T-helper 17 cell (primary cell): ENCODE results near the gene MAP4K4. TPM values are rescaled to one million over a fixed set of nuclear protein-coding genes. Genes with fewer than 3 reads are reported as not detected.

Experiments
- ATAC-seq: fragments of 150-1000 bp; cut with Tn5 transposase; 2 replicates; pipeline ENCODE4 v1.10.0; 2021; ENCODE audit warnings: mild to moderate bottlenecking, moderate library complexity
- DNase-seq, 3 donors: peaks; one replicate each; pipeline versions ENCODE4 v3.0.0 to v3.0.0-alpha.2; 2020 to 2021
- H3K9me3 ChIP-seq: one replicate; pipeline ENCODE4 v1.7.0; 2013; ENCODE audit warnings: low read length, mild to moderate bottlenecking; ENCODE audit not compliant: control insufficient read depth, poor library complexity, severe bottlenecking
- H3K27ac Mint-ChIP-seq: one replicate; pipeline ENCODE4 v1.8.0; 2022; ENCODE audit warnings: mild to moderate bottlenecking, moderate library complexity, mixed read lengths
- H3K27me3 Mint-ChIP-seq: one replicate; pipeline ENCODE4 v1.8.0; 2022; ENCODE audit warnings: mixed read lengths
- H3K36me3 Mint-ChIP-seq: one replicate; pipeline ENCODE4 v1.8.0; 2022; ENCODE audit warnings: low read depth, mixed read lengths
- H3K4me1 Mint-ChIP-seq: one replicate; pipeline ENCODE4 v1.8.0; 2022; ENCODE audit warnings: mild to moderate bottlenecking, mixed read lengths
- H3K4me3 Mint-ChIP-seq: one replicate; pipeline ENCODE4 v1.8.0; 2022; ENCODE audit warnings: mild to moderate bottlenecking, moderate library complexity, mixed read lengths
- total RNA-seq, 4 donors: library from RNA in 2 of 4; stranded (reverse) in 2 of 4; gene quantifications; one replicate each; pipeline ENCODE4 v1.2.3 and lab custom pipeline; 2022 to 2026

The MAP4K4 gene
- total RNA-seq, 2 donors from 2014 or later, result 98.1 to 102 TPM

DNA sequence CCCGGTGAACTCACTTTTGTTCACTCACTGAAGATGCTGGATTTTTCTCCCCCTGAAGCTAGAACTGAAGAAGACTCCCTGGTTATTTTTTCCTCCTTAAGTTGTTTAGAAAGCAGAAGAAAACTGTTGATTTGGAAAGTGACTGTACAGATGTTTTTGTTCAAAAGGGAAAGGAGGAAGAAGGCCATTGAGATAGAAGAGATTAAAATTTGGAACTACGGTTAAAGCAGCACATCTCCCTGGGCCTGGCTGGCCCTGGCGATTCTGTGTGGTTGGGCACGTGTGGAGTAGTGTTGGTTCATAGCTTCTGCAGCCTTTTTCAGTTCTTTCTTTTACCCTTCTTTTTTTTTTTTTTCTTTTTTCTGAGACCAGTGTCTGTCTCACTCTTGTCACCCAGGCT is 109.2 kb downstream of the MAP4K4 start:
- Mint-ChIP-seq H3K27me3 (no peaks in the 10 kb centered on the region), H3K27ac (peak overlapping the region; percentile 56), H3K4me1 (peaks cover 42% of the 10 kb centered on the region), H3K4me3 (no peak overlapping the region), H3K36me3 (peaks cover 3% of the 10 kb centered on the region)
- ATAC-seq (no peak), DNase-seq (no peak)
- H3K9me3 ChIP-seq, result no peaks in the 10 kb centered on the region

DNA sequence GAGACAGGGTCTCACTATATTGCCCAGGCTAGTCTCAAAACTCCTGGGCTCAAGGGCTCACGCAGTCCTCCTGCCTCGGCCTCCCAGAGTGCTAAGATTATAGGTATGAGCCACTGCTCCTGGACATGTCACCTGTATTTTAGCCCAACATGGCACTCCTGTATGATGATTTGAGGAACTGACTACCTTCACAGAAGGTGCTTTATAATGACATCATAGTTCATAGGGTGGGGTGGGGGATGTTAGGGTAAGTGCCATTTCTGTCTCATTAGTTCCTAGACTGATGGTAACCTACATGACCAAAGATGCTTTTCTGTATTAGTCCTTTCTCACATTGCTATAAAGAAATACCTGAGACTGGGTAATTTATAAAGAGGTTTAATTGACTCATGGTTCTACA is 109.7 kb downstream of the MAP4K4 start:
- Mint-ChIP-seq H3K4me3 (no peak overlapping the region), H3K27ac (peak overlapping the region; percentile 56)

DNA sequence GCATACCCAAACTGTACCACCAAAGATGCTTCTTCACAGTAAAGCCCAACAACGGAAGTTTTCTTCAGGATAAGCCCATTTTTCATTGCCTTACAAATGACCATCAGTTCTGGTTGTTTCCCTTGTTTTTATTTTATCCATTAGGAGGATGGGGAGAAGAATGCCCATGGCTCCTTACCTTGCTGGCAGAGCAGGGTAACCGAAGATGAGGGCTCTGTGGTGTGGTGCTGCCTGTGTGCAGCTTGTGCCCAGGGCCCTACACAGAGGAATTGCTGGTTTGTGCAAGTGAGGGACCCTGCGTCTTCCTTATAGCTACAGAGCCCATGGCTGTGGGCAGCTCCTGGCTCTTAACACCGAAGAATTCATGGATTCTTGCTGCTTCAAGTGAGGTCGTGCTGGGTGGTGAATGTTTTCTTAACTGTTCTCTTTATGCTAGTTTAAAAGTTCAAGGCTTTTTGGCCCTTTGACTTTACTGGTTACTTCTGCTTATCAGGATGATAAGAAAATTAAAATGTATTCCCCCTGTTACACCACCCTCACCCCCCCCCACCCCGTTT is 110.6 kb downstream of the MAP4K4 start:
- Mint-ChIP-seq H3K4me3 (no peak overlapping the region), H3K27ac (no peak overlapping the region), H3K27me3 (no peaks in the 10 kb centered on the region), H3K4me1 (peaks cover 33% of the 10 kb centered on the region), H3K36me3 (no peaks in the 10 kb centered on the region)
- DNase-seq, result no peak
- H3K9me3 ChIP-seq, result no peaks in the 10 kb centered on the region
- ATAC-seq, result no peak

More for the DNA sequence above, 109.7 kb downstream of the MAP4K4 start:
- ATAC-seq, result no peak
- no peaks in the 10 kb centered on the region for H3K27me3 Mint-ChIP-seq
- peaks cover 3% of the 10 kb centered on the region for H3K36me3 Mint-ChIP-seq
- no peaks in the 10 kb centered on the region for H3K9me3 ChIP-seq
- peaks cover 40% of the 10 kb centered on the region for H3K4me1 Mint-ChIP-seq
- no peak for DNase-seq

DNA sequence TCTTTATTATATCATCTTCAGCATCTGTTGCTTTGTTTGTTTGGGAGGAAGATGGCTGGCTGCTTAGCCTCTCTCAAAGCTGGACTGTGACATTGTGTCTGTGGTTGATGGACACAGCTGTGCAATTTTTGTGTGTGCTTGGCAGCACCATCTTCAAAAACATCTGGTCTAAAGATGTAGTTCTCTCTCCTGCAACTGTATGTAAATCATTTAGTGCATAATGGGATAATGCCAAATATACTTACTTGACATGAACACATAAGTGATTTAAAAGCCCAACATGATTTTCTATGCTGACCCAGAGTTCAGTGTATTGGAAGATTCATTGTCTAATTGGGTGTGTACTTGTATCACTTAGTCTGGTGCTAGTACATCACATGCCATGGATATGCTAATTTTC is 112.2 kb downstream of the MAP4K4 start:
- peak overlapping the region; percentile 21 for H3K27ac Mint-ChIP-seq
- no peaks in the 10 kb centered on the region for H3K27me3 Mint-ChIP-seq
- no peak for DNase-seq
- no peak overlapping the region for H3K4me3 Mint-ChIP-seq
- peaks cover 41% of the 10 kb centered on the region for H3K4me1 Mint-ChIP-seq
- ATAC-seq, result no peak
- no peaks in the 10 kb centered on the region for H3K36me3 Mint-ChIP-seq
- H3K9me3 ChIP-seq, result peaks cover 2% of the 10 kb centered on the region

DNA sequence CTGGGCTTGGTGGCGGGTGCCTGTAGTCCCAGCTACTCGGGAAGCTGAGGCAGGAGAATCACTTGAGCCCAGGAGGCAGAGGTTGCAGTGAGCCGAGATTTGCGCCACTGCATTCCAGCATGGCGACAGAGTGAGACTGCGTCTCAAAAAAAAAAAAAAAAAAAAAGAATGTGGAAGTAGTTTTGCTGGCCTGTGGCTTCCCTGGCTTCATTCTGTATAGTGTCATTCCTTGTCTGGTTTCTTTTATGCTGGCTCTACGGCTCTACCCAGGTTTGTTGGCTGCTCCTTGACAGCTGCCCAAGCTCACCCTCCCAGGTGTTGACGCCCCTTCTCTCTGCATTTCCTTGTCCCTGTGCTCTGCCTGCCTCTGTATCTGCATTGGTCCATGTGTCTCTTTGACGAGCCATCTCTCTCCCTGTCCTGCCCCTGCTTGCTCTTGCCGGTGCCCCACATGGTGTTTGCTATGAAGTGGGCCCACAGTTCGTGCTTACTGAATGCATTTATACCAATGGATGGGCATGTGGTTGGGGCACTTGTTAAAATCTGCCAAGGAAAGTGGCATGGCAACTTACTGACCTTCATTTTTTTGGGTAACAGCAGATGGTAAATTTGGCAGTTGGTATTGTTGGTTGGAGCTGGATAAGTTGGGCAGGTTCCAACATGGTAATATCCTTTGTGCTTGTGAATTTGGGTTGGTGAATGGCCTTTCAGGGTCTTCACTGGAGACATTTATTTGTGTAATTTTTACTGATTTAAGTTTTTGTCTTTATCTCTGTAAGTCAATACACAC is 113.9 kb downstream of the MAP4K4 start:
- Mint-ChIP-seq H3K27me3 (no peaks in the 10 kb centered on the region), H3K27ac (peak overlapping the region; percentile 60), H3K4me3 (no peak overlapping the region), H3K4me1 (peaks cover 39% of the 10 kb centered on the region), H3K36me3 (no peaks in the 10 kb centered on the region)
- H3K9me3 ChIP-seq, result peaks cover 2% of the 10 kb centered on the region
- no peak for DNase-seq
- ATAC-seq, result no peak

DNA sequence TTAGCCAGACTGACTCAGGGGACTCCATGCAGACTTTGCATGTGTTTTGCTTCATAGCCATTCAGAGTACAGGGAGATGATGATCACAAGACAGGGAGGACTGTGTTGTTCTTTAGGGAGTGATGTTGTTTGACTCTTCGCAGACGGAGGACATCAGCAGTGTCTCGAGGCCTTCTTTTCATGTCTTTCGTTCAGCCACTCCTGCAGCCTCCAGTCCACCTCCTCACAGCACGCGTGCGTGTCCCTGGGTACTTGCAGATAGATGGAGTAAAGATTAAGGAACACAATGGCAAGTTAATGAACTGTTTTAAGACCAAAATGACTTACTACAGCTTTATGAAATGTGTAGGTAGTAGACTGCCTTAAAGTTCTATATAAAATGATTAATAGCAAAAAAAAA is 114.7 kb downstream of the MAP4K4 start:
- Mint-ChIP-seq H3K27ac (no peak overlapping the region), H3K4me3 (no peak overlapping the region), H3K4me1 (peaks cover 43% of the 10 kb centered on the region), H3K36me3 (no peaks in the 10 kb centered on the region), H3K27me3 (no peaks in the 10 kb centered on the region)
- H3K9me3 ChIP-seq, result peaks cover 2% of the 10 kb centered on the region
- no peak for DNase-seq
- ATAC-seq, result no peak

DNA sequence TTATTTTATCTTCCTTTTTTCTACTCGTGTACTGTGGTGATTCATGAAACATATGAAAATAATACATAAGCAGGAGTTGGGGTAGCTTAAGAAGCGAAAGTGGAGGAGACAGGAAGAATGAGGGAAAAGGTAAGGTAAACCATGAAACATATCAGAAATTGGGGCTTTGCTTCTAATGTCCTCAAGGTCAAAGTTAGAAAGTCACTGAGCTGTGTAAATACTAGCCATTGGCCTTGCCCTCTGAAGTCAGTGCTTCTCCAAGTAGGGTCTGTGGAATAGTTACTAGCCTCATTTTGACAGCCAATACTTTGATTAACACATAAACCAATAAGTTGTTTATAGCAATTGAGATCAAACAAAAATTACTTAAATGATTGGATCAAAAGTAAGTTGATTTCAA is 117.2 kb downstream of the MAP4K4 start:
- ATAC-seq (no peak), DNase-seq (no peak)
- peaks cover 53% of the 10 kb centered on the region for H3K4me1 Mint-ChIP-seq
- H3K27ac Mint-ChIP-seq, result peak overlapping the region; percentile 51
- H3K4me3 Mint-ChIP-seq, result no peak overlapping the region
- H3K9me3 ChIP-seq, result peaks cover 2% of the 10 kb centered on the region
- no peaks in the 10 kb centered on the region for H3K36me3 Mint-ChIP-seq
- H3K27me3 Mint-ChIP-seq, result no peaks in the 10 kb centered on the region

DNA sequence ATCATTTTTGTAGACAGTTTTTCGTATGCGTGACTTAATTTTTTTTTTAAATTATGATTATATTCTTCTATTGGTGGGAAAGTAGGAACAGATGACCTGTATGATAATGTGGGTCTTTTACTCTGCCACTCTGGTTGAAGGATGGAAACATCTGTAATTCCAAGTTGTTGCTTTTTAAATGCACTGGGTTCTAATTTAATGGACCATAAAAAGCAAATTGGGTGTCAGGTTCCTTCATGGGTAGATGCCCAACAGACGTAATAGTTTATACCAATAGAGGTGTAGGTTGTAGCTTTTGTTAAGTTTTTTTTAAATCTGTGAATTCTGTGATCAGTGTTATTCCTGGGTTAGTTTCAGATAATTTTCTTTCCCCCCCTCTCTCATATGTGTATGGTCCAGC is 117.6 kb downstream of the MAP4K4 start:
- H3K4me1 Mint-ChIP-seq, result peaks cover 53% of the 10 kb centered on the region
- H3K36me3 Mint-ChIP-seq, result no peaks in the 10 kb centered on the region
- H3K4me3 Mint-ChIP-seq, result no peak overlapping the region
- peaks cover 2% of the 10 kb centered on the region for H3K9me3 ChIP-seq
- no peak overlapping the region for H3K27ac Mint-ChIP-seq
- ATAC-seq, result no peak
- H3K27me3 Mint-ChIP-seq, result no peaks in the 10 kb centered on the region
- DNase-seq, result no peak

DNA sequence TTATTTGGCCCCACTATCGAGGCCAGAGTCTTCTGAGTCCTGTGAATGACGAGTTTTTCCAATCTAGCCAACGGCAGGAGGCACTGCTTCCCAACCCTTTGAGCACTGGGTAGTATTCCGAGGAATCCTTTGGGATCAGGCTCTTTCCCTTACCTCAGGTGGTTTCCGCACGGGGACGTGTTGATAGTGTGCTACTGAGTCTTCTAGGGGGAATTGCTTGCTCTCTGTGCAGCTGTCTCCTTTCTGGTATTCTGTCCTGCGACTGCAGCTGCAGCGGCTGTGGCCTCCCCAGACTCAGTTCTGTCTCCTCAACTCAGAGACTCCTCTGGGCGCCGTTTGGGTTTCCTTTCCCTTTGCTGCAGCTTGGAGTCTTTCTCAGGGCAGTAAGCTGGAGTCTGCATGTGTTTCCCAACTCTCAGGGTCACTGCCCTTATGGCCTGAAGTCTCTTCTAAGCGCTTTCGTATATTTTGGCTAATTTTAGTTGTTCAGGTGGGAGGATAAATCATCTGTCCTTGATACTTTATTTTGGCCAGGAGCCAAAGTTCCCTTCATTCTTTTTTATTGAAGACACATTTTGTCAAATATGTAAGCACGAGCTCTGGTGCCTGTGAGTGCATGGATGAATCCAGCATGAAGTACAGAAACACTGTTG is 118.4 kb downstream of the MAP4K4 start:
- H3K27me3 Mint-ChIP-seq, result no peaks in the 10 kb centered on the region
- no peaks in the 10 kb centered on the region for H3K36me3 Mint-ChIP-seq
- peaks cover 2% of the 10 kb centered on the region for H3K9me3 ChIP-seq
- H3K4me3 Mint-ChIP-seq, result no peak overlapping the region
- no peak for ATAC-seq
- peak overlapping the region; percentile 48 for H3K27ac Mint-ChIP-seq
- no peak for DNase-seq
- peaks cover 53% of the 10 kb centered on the region for H3K4me1 Mint-ChIP-seq

DNA sequence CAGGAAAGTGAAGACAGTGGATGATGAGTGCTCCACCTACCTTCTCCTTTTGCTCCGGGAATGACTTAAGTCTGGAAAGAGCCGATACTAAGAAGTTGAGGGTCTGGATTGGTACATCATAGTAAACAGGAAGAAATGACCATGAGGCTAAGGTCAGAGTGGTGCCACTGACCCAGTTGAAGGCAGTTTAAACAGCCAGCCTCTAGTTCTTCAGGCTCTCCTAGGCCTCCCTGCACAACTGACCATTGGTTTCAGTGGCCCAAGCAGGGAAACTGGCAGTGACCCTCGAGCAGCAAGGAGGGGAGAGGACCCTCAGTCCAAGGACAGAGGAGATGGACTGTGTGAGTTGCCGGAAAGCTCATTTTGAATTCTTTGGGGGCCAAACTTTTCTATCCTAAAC is 119.1 kb downstream of the MAP4K4 start:
- peak overlapping the region; percentile 48 for H3K27ac Mint-ChIP-seq
- no peak for ATAC-seq
- H3K9me3 ChIP-seq, result peaks cover 2% of the 10 kb centered on the region
- H3K27me3 Mint-ChIP-seq, result no peaks in the 10 kb centered on the region
- peaks cover 50% of the 10 kb centered on the region for H3K4me1 Mint-ChIP-seq
- H3K4me3 Mint-ChIP-seq, result no peak overlapping the region
- DNase-seq, result no peak
- no peaks in the 10 kb centered on the region for H3K36me3 Mint-ChIP-seq

DNA sequence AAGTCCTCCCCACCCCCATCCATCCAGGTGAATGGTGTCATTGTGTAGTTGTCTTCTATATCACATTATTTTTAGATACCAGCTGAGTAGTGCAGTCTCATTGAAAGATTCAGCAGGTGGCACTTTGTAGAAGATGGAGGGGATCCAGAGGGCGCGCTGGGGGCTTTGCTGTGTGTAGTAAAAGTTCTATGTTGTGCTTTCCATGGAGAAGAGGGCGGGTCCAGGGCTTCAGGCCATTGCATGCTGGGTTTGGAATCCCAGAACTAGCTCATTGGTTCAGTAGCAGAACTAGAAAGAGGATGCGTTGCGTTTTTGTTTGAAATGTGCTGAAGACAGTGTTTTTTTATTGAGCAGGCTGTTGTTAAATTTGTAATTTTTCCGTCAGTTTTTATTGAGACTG is 120.0 kb downstream of the MAP4K4 start:
- Mint-ChIP-seq H3K36me3 (no peaks in the 10 kb centered on the region), H3K4me3 (no peak overlapping the region), H3K4me1 (peaks cover 46% of the 10 kb centered on the region), H3K27me3 (no peaks in the 10 kb centered on the region), H3K27ac (no peak overlapping the region)
- DNase-seq, result no peak
- no peak for ATAC-seq
- H3K9me3 ChIP-seq, result peaks cover 2% of the 10 kb centered on the region

DNA sequence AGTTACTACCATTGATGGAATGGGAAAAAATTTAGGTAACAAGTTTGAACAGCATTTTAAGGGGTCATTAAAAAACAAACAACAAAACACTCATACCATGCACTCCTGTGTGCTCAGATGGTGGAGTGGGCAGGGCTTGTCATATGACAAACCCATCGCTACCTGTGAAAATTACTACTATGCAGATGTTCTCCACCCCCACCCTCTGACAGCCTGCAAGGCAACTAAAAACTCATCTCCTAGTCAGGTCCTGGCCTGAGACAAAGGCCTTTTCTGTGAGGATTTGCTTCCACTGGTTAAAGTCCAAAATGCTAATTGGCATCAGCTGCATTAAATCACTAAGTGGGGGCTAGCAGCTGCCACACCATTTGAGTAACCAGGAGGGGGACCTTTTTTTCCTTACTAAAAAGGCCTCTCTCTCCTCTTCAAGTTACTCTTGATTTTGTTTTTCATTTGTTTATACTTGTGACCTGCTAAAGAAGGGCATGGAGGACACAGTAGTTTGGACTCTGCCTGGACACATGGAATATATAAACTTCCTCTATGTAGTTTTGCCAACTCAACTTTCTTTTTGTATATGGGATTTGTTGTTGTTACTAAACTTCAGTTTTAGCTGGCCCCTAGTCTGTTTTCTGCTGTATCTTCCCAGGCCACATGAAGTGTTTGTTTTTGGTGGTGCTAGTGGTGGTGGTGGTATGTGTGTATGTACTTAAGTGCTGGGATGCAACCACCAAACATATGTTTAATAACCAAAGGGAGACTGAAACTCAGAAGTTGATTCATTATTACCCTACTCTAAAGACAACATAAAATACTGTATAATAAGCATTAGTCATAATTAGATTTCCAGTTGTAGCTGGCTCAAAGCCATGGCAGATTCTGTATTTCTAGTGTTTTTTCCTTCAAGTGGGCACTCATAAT is 121.3 kb downstream of the MAP4K4 start:
- no peaks in the 10 kb centered on the region for H3K27me3 Mint-ChIP-seq
- H3K9me3 ChIP-seq, result peaks cover 2% of the 10 kb centered on the region
- H3K4me3 Mint-ChIP-seq, result no peak overlapping the region
- peak overlapping the region; percentile 90 for H3K27ac Mint-ChIP-seq
- no peak for DNase-seq
- no peaks in the 10 kb centered on the region for H3K36me3 Mint-ChIP-seq
- H3K4me1 Mint-ChIP-seq, result peaks cover 54% of the 10 kb centered on the region
- ATAC-seq, result no peak

DNA sequence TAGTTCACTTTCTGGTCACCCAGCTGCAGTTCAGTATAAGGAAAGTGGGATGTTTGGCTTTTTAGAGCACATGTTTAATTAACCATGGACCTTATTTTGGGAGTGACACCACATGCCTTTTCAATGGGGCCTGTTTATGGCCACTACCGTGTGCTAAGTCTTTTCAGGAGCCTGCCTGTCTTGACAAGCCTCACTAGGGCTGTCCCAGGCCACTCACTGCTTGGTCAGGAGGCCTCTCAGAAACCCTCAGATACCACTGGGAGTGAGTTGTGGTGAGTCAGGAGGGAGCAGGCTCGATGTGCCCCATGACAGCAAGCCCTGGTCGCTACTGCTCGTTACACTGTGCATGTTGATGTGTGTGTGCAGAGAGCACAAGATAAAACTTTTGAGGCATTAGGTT is 123.0 kb downstream of the MAP4K4 start:
- H3K4me1 Mint-ChIP-seq, result peaks cover 45% of the 10 kb centered on the region
- no peak overlapping the region for H3K4me3 Mint-ChIP-seq
- peak overlapping the region; percentile 90 for H3K27ac Mint-ChIP-seq
- H3K9me3 ChIP-seq, result no peaks in the 10 kb centered on the region
- DNase-seq (no peak), ATAC-seq (no peak)
- H3K27me3 Mint-ChIP-seq, result no peaks in the 10 kb centered on the region
- no peaks in the 10 kb centered on the region for H3K36me3 Mint-ChIP-seq
